ENCODE data around the gene MPP7. TPM values are rescaled to one million over a fixed set of nuclear protein-coding genes. Genes with fewer than 3 reads are reported as not detected.
A peak's percentile ranks its signal among the peaks of the same experiment; 100 is the strongest.

The MPP7 gene
- total RNA-seq, 1 experiment from 2014 or later: 9.1 TPM

DNA sequence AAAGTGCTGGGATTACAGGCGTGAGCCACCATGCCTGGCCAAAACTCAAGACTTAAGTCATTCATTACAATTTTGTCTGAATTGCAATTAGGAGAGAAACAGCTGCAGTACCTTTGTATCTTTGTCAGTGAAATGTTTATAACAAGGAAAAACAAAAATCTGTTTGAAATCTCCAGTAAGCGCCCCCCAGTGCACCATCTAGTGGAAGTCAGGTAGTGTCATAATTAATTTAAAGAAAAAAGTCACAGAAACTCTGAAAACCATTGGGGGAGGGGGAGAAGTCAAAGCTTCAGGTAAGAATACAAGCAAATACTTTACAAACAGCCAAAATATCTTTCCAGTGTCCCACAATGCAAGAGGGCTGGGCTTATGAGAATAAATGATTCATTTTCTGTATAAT is 2.8 kb downstream of the MPP7 start:
- BruUV-seq (replicated peaks): no TSS peak

DNA sequence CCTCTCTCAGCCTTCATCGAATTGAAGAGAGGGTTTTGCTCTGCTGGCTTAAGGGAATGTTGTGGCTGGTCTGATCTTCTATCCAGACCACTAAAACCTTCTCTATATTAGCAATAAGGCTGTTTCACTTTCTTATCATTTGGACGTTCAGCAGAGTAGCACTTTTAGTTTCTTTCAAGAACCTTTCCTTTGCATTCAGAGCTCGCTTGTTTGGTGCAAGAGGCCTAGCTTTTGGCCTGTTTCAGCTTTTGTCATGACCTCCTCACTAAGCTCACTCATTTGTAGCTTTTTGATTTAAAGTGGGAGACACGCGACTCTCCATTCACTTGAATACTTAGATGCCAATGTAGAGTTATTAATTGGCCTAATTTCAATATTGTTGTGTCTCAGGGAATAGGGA is 3.9 kb downstream of the MPP7 start:
- CTCF ChIA-PET: no interaction called here
- Histone ChIP-seq H3F3A (ENCODE audit: low read length, unreplicated experiment) (no peaks in the 10 kb centered on the region), H3K4me1 (ENCODE audit: insufficient read depth, low read length) (peaks cover 13% of the 10 kb centered on the region; the same call in 1 of the 2 replicates), H3K27ac (ENCODE audit: low read length) (no peak overlapping the region), H3K4me2 (ENCODE audit: low read length) (no peak overlapping the region), H3K27me3 (ENCODE audit: low read length) (no peaks in the 10 kb centered on the region), H2AFZ (ENCODE audit: low read length) (no peak overlapping the region), H3K9me2 (replicated peaks; ENCODE audit: low read length) (no peaks in the 10 kb centered on the region), H3K9me3 (ENCODE audit: low read length) (no peaks in the 10 kb centered on the region), H3K79me2 (ENCODE audit: low read length) (peaks cover 16% of the 10 kb centered on the region), H3K36me3 (ENCODE audit: low read depth, low read length) (no peaks in the 10 kb centered on the region), H4K20me1 (ENCODE audit: low read length) (no peaks in the 10 kb centered on the region), H3K4me3 (ENCODE audit: low read length) (no peak overlapping the region), H3K9ac (ENCODE audit: low read length) (no peak overlapping the region)
- no TSS peak for BruUV-seq (replicated peaks)
- no peak for TF ChIP-seq EZH2 (IDR thresholded peaks at IDR 0.05; ENCODE audit: low read length, unreplicated experiment)
- TF ChIP-seq, protein P1, sequence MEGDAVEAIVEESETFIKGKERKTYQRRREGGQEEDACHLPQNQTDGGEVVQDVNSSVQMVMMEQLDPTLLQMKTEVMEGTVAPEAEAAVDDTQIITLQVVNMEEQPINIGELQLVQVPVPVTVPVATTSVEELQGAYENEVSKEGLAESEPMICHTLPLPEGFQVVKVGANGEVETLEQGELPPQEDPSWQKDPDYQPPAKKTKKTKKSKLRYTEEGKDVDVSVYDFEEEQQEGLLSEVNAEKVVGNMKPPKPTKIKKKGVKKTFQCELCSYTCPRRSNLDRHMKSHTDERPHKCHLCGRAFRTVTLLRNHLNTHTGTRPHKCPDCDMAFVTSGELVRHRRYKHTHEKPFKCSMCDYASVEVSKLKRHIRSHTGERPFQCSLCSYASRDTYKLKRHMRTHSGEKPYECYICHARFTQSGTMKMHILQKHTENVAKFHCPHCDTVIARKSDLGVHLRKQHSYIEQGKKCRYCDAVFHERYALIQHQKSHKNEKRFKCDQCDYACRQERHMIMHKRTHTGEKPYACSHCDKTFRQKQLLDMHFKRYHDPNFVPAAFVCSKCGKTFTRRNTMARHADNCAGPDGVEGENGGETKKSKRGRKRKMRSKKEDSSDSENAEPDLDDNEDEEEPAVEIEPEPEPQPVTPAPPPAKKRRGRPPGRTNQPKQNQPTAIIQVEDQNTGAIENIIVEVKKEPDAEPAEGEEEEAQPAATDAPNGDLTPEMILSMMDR (conservative IDR thresholded peaks at IDR 0.05; ENCODE audit: low read depth, low read length): no peak
- no peak for TF ChIP-seq EZH2phosphoT487 (IDR thresholded peaks at IDR 0.05; ENCODE audit: borderline replicate concordance, low read length)
- DNase-seq (no peak), ATAC-seq (no peak)
- intact Hi-C loops (cut with micrococcal nuclease): no loop called here
- POLR2A ChIA-PET (ENCODE audit: unreplicated experiment): no interaction called here

More for the DNA sequence above, 2.8 kb downstream of the MPP7 start:
- no peak for ATAC-seq
- Histone ChIP-seq H3K4me2 (ENCODE audit: low read length) (no peak overlapping the region), H3K9ac (ENCODE audit: low read length) (no peak overlapping the region), H3K27me3 (ENCODE audit: low read length) (no peaks in the 10 kb centered on the region), H3K36me3 (ENCODE audit: low read depth, low read length) (no peaks in the 10 kb centered on the region), H3K4me3 (ENCODE audit: low read length) (no peak overlapping the region), H2AFZ (ENCODE audit: low read length) (no peak overlapping the region), H3K9me2 (replicated peaks; ENCODE audit: low read length) (no peaks in the 10 kb centered on the region), H3K27ac (ENCODE audit: low read length) (no peak overlapping the region), H3F3A (ENCODE audit: low read length, unreplicated experiment) (no peaks in the 10 kb centered on the region), H3K79me2 (ENCODE audit: low read length) (peaks cover 16% of the 10 kb centered on the region), H3K4me1 (ENCODE audit: insufficient read depth, low read length) (peaks cover 16% of the 10 kb centered on the region; the same call in 1 of the 2 replicates), H3K9me3 (ENCODE audit: low read length) (no peaks in the 10 kb centered on the region), H4K20me1 (ENCODE audit: low read length) (no peaks in the 10 kb centered on the region)
- peak; percentile 15 for DNase-seq
- intact Hi-C loops (cut with micrococcal nuclease): no loop called here
- TF ChIP-seq EZH2 (IDR thresholded peaks at IDR 0.05; ENCODE audit: low read length, unreplicated experiment): no peak
- TF ChIP-seq, protein P1 (conservative IDR thresholded peaks at IDR 0.05; ENCODE audit: low read depth, low read length): peak; percentile 44
- no peak for TF ChIP-seq EZH2phosphoT487 (IDR thresholded peaks at IDR 0.05; ENCODE audit: borderline replicate concordance, low read length)
- POLR2A ChIA-PET (ENCODE audit: unreplicated experiment): interaction anchor here (0.7 kb wide), 1 partner anchor 99 kb away, joined by 3 read pairs; no protein-coding TSS in a partner anchor
- CTCF ChIA-PET: interaction anchor here (0.9 kb wide), 2 partner anchors 49 to 83 kb away, joined by 3 to 7 read pairs; no protein-coding TSS in a partner anchor

DNA sequence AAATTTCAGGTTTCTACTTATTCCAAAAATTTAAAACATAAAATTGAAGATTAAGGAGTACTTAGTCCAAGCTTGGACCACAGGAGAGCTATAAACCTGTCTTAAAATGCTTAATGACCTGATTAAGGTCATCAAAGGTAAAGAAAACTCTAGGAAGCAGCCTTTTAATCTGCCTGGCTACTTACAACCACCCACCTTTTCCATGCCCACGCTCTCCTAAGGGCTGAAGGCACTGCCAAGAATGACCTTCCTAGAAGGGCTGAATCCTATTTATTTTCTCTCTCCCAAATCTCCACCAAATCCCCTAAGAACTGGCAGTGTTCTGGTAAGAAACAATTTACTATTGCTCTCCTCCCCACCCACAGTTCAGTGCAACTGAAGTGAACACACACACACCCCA is 6.8 kb downstream of the MPP7 start:
- H3K27ac ChIP-seq (ENCODE audit: low read length): no peak overlapping the region
- H3K79me2 ChIP-seq (ENCODE audit: low read length): peaks cover 5% of the 10 kb centered on the region; the same call in 1 of the 2 replicates
- H3K4me1 ChIP-seq (ENCODE audit: insufficient read depth, low read length): peaks cover 14% of the 10 kb centered on the region
- ATAC-seq: no peak
- no peak overlapping the region for H2AFZ ChIP-seq (ENCODE audit: low read length)
- no peaks in the 10 kb centered on the region for H3K27me3 ChIP-seq (ENCODE audit: low read length)
- no peaks in the 10 kb centered on the region for H3K9me3 ChIP-seq (ENCODE audit: low read length)
- ChIA-PET POLR2A (ENCODE audit: unreplicated experiment) (interaction anchor here (0.6 kb wide), 1 partner anchor 41 kb away, joined by 4 read pairs; no protein-coding TSS in a partner anchor), CTCF (interaction anchor here (1.4 kb wide), 1 partner anchor 45 kb away, joined by 8 read pairs; no protein-coding TSS in a partner anchor)
- intact Hi-C loops (cut with micrococcal nuclease): no loop called here
- no peaks in the 10 kb centered on the region for H3K36me3 ChIP-seq (ENCODE audit: low read depth, low read length)
- H3K4me3 ChIP-seq (ENCODE audit: low read length): no peak overlapping the region
- no peak overlapping the region for H3K4me2 ChIP-seq (ENCODE audit: low read length)
- H3K9me2 ChIP-seq (replicated peaks; ENCODE audit: low read length): no peaks in the 10 kb centered on the region
- DNase-seq: no peak
- TF ChIP-seq EZH2phosphoT487 (IDR thresholded peaks at IDR 0.05; ENCODE audit: borderline replicate concordance, low read length) (no peak), EZH2 (IDR thresholded peaks at IDR 0.05; ENCODE audit: low read length, unreplicated experiment) (no peak)
- TF ChIP-seq, protein P1 (conservative IDR thresholded peaks at IDR 0.05; ENCODE audit: low read depth, low read length): no peak
- H3F3A ChIP-seq (ENCODE audit: low read length, unreplicated experiment): no peaks in the 10 kb centered on the region
- H4K20me1 ChIP-seq (ENCODE audit: low read length): no peaks in the 10 kb centered on the region
- BruUV-seq (replicated peaks): no TSS peak
- no peak overlapping the region for H3K9ac ChIP-seq (ENCODE audit: low read length)
